KG1 (cell line): Measurements from ENCODE around the gene TEKT3.

Source experiments
- DNase-seq: peaks from one replicate; lab custom pipeline; 2025; lab: John Stamatoyannopoulos, UW

The TEKT3 gene

DNA sequence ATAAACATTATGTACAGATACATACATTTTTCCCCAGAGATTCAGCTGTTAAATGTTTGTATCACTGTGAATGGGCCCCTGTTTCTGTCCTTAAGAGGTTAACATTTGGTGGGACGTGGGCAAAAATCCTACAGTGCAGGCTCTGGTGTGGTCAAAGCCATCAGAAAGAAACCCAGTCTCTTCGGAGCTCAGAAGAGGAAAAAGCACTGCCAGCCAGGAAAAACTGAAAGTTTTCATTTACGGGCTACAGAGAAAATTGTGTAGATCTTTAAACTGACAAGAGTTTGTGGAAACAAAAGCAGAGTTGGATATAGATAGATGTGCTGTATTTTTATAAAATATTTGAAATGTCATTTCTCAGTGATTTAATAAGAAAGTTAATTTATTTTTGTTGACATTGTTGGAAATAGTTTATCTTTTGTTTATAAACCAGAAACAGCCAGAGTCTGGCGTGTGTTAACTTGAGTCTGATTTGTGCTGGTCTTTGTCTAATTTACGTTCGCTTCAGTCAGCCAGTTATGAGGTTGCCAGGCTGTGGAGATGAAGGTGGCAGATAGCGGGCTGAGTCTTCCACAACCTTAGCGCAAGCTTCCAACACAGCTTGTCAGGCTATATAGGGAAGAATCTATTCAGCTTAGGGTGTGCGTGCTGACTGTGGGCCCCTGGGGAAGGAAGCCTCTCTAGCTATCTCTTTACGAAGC is 9.5 kb upstream of the TEKT3 start:
- DNase-seq, result no peak

DNA sequence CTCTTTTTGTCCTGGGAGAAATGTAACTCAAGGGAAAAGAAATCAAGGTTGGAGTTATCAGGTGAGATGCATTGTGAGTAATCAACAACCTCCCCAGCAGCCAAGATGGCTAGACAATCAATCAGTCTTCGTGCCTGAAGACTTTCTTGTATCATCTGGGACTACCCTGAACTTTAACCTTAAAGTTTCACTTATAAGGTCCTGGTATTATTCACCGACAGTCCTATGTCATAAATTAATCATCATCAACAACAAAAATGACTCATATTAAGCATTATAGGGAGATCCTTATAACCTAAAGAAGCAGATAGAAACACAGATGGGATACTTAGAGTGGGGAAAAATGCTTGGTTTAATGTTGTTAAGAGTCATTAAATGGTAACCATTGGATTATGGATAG is 7.7 kb upstream of the TEKT3 start:
- DNase-seq, result no peak

GRCh38 chr17:15348021-15348420 is 6.6 kb upstream of the TEKT3 start:
- DNase-seq, result no peak

GRCh38 chr17:15346066-15346595 is 4.7 kb upstream of the TEKT3 start:
- no peak for DNase-seq

- DNase-seq, result no peak
Observed at GRCh38 chr17:15343749-15344148, 2.4 kb upstream of the TEKT3 start.

GRCh38 chr17:15342460-15342859 is 1.1 kb upstream of the TEKT3 start:
- no peak for DNase-seq

DNA sequence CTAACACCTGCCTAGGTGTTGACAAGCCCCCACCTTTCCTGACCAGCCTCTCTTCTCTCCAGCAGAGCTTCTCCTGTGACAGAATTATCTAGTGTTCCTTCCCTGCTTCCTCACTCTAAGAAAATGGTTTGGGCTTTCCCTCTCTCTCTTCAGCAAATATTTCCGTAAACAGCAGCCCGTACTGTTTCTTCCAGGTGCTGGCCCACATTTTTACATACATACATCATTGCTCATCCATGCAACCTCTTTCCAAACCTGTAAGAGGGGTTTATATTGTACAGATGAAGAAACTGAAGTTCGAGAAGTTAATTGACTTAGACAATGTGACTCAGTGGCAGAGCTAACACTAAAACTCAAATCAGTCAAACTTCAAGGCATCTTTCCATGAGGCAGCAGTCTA is 569 bp upstream of the TEKT3 start:
- DNase-seq, result no peak

- DNase-seq, result no peak
Observed at GRCh38 chr17:15340966-15341365, 431 bp downstream of the TEKT3 start.

DNA sequence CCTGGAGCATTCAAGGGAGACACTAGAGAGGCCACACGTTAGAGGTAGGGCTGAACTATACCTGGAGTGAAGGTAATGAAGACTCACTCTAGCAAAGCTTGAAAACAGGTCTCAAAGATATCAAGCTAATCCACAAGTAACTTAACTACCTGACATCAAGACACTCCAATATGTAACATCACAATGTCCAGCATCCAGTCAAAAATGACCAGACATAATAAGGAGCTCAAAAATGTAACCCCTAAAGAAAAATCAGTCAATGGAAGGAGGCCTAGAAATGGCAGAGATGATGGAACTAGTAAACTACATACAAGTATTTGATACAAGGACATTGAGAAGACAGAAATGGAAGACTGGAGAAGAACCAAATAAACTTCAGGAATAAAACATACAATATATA is 6.0 kb downstream of the TEKT3 start:
- DNase-seq, result no peak

DNA sequence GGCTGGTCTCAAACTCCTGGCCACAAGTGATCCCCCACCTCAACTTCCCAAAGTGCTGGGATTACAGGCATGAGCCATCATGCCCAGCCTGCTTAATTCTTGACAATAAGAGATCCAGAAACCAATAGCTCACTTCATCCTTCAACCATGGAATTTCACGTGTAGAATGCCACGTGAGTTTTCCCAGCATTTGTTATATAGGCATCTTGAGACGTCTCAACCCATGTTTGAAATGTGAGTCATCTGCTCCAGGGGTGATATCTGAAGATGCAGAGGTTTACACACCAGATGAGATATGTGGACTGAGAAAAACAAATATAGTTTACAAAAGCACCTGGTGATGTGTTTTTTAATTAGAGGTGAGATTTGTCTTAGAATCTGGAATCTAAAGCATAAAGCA is 7.1 kb downstream of the TEKT3 start:
- no peak for DNase-seq

- no peak for DNase-seq
Observed at GRCh38 chr17:15332338-15332737, 9.1 kb downstream of the TEKT3 start.

DNA sequence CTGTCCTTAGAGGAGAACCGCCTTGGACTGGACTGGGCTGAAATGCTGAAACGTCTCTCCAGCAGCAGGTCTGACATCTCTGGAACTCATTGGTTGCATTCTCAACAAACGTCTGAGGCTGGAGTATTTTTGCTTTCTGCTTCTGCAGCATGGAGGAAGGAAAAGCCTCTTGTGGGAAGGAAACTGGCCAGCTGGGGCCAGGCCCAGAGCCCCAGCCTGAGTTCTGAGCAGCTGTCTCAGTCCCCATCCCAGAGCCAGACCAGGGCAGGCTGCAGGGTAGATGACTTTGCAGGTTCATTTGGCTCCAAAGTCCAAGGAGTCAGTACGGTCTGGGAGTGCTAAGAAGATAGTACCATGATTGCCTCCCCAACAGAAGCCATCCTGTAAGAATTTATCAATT is 18.3 kb downstream of the TEKT3 start:
- DNase-seq, result no peak

DNA sequence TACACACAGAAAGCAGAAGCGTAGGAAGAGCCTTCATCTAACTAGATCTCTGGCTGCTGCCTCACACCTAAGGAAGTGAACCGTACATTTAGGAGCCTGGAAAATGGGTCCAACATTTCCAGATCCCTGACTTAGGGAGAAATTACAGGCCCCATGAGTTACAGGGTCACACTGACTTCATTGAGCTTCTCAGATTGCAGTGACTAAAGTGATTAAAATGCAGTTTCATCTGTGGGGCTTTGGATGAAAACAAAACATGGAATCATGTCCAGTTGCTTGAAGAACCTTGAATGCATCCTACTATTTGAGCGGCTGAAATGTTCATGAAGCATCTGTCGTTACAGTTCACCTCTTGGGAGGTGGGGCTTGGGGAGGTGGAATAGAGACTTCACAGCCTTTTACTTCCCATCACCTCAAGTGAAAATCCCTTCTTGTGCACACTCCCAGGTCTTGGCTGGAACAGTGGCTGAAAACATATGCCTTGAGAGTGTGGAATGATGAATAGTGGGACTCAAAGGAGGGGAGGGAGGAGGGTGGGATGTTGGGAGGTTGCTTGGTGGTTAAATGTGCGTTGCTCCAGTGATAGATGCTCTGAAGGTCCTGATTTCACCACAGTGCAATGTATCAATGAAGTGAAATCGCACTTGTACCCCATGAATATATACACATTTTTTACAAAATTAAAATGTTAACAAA is 19.7 kb downstream of the TEKT3 start:
- no peak for DNase-seq

GRCh38 chr17:15319452-15320010 is 21.9 kb downstream of the TEKT3 start:
- no peak for DNase-seq

- no peak for DNase-seq
Observed at GRCh38 chr17:15311996-15312395, 29.4 kb downstream of the TEKT3 start.

GRCh38 chr17:15309793-15310192 is 31.6 kb downstream of the TEKT3 start:
- DNase-seq, result no peak

DNA sequence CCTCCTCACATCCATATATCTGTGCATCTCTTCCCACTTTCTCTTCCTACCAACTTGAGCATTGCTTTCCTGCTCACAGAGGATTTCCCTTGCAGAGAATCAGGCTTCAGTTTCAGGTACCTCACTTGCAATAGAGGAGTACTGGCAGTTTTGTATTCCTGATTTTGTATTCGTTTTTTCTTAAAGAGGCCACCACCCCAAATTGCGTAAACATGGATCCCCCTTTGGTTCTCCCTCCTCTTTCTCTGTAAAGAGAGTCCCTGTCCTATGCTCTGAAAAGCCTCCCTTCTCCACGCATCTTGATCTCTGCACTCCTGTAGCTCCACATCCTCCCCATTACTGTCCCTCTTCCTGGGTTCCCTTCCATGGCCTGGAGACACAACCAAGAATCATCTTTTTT is 32.2 kb downstream of the TEKT3 start:
- DNase-seq, result no peak

- no peak for DNase-seq
Observed at GRCh38 chr17:15308758-15309157, 32.6 kb downstream of the TEKT3 start.

- no peak for DNase-seq
Observed at GRCh38 chr17:15307710-15308111, 33.7 kb downstream of the TEKT3 start.

- no peak for DNase-seq
Observed at GRCh38 chr17:15303851-15304250, 37.5 kb downstream of the TEKT3 start.

DNA sequence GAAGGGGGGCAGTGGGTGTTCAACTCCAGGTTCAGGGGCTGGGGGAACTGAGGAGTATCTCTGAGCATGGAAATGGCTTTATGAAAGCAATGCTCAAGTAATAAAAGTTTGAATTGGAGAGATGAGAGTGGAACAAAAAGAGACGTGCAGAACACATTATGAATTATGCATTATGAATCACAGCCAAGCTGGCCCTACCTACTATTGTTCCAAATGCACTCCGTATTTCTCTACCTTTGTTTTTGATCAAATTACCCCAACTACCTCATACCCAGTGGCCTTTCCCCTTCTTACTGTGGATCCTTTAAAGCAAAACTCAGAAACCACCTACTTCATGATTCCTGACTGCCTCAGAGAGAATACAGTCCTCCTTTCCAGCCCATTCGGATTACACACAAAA is 38.1 kb downstream of the TEKT3 start:
- no peak for DNase-seq

DNA sequence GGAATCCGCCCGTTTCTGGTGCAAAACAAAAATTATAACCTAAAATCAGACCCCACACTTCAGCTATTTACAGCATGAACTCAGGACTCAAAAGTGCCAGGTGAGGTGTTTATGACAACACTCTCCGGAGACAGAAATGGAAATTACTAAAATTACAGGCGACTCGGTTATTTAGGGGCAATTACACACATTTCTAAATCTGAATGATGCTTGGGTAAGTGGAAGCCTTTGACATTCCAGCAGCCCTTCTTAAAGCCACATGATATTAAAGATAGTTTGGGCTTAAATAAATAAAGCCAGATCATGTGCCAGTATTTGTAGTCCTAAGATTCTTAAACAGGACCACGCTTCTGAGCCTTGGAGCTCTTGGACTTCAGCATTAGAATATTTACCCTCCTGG is 39.6 kb downstream of the TEKT3 start:
- no peak for DNase-seq

DNA sequence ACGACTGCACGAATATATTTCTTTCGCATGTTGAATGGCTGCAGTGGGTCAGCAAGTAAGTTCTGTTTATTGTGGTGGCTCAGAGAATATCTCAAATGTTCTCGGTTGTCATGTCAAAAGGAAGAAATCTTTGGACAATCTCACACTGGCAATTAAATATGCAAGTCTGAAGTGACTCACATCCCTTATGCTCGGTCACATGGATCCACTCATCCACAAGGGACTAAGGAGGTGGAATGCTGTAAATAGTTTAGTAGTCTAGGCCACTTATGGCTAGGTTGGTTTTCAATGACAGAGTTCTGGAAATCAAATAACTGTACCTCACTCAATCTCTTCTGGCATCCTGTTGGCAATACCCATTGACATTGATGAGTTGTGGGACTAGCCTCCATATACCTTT is 43.2 kb downstream of the TEKT3 start:
- no peak for DNase-seq
